ENCODE results near the gene PSMC3. TPM values are rescaled to one million over a fixed set of nuclear protein-coding genes. Genes with fewer than 3 reads are reported as not detected.

The PSMC3 gene
- total and polyA plus RNA-seq, 9 of the 15 experiments (the other 6 are each of a cell fraction or from before 2014, with no cell fraction given), result 44.3 to 324 (median 240) TPM

- TF ChIP-seq, protein P1, sequence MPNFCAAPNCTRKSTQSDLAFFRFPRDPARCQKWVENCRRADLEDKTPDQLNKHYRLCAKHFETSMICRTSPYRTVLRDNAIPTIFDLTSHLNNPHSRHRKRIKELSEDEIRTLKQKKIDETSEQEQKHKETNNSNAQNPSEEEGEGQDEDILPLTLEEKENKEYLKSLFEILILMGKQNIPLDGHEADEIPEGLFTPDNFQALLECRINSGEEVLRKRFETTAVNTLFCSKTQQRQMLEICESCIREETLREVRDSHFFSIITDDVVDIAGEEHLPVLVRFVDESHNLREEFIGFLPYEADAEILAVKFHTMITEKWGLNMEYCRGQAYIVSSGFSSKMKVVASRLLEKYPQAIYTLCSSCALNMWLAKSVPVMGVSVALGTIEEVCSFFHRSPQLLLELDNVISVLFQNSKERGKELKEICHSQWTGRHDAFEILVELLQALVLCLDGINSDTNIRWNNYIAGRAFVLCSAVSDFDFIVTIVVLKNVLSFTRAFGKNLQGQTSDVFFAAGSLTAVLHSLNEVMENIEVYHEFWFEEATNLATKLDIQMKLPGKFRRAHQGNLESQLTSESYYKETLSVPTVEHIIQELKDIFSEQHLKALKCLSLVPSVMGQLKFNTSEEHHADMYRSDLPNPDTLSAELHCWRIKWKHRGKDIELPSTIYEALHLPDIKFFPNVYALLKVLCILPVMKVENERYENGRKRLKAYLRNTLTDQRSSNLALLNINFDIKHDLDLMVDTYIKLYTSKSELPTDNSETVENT (CRISPR knock-in tag; IDR thresholded peaks at IDR 0.05), result no peak
- no peak for TF ChIP-seq FOXJ3 (CRISPR knock-in tag; IDR thresholded peaks at IDR 0.05)
- TF ChIP-seq, protein P2, sequence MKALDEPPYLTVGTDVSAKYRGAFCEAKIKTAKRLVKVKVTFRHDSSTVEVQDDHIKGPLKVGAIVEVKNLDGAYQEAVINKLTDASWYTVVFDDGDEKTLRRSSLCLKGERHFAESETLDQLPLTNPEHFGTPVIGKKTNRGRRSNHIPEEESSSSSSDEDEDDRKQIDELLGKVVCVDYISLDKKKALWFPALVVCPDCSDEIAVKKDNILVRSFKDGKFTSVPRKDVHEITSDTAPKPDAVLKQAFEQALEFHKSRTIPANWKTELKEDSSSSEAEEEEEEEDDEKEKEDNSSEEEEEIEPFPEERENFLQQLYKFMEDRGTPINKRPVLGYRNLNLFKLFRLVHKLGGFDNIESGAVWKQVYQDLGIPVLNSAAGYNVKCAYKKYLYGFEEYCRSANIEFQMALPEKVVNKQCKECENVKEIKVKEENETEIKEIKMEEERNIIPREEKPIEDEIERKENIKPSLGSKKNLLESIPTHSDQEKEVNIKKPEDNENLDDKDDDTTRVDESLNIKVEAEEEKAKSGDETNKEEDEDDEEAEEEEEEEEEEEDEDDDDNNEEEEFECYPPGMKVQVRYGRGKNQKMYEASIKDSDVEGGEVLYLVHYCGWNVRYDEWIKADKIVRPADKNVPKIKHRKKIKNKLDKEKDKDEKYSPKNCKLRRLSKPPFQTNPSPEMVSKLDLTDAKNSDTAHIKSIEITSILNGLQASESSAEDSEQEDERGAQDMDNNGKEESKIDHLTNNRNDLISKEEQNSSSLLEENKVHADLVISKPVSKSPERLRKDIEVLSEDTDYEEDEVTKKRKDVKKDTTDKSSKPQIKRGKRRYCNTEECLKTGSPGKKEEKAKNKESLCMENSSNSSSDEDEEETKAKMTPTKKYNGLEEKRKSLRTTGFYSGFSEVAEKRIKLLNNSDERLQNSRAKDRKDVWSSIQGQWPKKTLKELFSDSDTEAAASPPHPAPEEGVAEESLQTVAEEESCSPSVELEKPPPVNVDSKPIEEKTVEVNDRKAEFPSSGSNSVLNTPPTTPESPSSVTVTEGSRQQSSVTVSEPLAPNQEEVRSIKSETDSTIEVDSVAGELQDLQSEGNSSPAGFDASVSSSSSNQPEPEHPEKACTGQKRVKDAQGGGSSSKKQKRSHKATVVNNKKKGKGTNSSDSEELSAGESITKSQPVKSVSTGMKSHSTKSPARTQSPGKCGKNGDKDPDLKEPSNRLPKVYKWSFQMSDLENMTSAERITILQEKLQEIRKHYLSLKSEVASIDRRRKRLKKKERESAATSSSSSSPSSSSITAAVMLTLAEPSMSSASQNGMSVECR (CRISPR knock-in tag; IDR thresholded peaks at IDR 0.05), result peak; percentile 9; the same call in 1 of the 2 replicates
These were observed 628 bp downstream of the PSMC3 start (continued) for GRCh38 chr11:47425611-47426010.
